NCI-H1694 treated with DMSO at 0.1 percent for 48 hours (cell line): ENCODE data around the gene DENND5A.
"Not testable (repeated sequence)": the region's sequence is repeated elsewhere in the genome, so short reads cannot be mapped to it uniquely, and the experiment has no call there.

Experiments
- DNase-seq: peaks from one replicate; lab custom pipeline; 2025; lab: John Stamatoyannopoulos, UW

Gene DENND5A

DNA sequence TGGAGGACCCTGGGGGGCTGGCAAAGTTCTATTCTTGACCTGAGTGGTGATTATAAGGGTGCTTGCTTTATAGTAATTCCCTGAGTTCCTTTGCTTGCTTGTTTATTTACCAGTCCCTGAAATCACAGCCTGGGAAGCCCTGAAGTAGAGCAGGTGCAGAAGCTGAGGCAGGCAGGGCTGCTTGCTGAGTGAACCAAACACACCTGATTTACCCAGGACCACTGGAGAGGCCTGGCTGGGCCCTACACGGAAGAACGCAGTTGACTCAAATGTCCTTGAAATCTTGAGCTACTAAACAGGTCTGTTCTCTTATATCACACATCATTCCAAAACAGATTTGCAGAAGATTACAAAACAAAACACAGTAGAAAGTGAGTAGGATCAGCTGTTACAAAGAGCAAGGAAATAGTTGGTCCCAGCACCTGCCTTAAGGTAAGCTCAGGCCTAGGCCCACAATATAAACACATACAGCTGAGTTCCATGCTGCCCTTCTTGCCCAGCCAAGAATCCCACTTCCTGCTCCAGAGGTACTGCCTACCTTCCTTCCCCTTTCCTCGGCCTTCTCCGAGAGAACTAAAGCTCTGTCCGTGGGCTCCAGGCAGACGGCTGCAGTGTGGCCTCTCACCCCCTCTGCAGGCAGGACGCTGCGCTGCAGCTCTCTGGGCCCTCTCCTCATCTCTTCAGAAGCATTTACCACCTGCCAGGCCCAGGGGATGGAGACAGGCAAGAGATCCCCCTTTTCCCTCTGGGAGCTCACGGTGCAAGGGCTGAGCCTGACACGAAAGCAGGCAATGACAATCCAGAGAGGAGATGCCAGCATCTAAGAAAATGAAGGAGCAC lies 127.6 kb downstream of the DENND5A start:
- DNase-seq: peak; percentile 53

GRCh38 chr11:9136741-9137140 lies 128.4 kb downstream of the DENND5A start:
- DNase-seq: no peak

GRCh38 chr11:9133956-9134355 lies 131.2 kb downstream of the DENND5A start:
- no peak for DNase-seq

GRCh38 chr11:9132203-9132878 lies 132.8 kb downstream of the DENND5A start:
- no peak for DNase-seq

- DNase-seq: no peak
These were observed 134.9 kb downstream of the DENND5A start for GRCh38 chr11:9130297-9130696.

DNA sequence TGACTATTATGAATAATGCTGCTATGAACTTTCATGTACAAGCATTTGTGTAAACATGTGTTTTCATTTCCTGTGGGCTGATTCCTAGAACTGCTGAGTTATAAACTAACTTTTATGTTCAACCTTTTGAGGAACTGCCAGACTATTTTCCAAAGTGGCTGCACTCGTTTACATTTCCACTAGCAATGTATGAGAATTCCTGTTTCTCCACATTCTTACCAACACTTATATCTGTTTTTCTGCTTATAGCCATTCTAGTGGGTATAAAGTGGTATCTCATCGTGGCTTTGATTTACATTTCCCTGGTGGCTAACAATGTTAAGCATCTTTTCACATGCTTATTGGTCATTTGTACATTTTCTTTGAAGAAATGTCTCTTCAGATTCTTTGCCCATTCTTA lies 138.5 kb downstream of the DENND5A start:
- DNase-seq: no peak

DNA sequence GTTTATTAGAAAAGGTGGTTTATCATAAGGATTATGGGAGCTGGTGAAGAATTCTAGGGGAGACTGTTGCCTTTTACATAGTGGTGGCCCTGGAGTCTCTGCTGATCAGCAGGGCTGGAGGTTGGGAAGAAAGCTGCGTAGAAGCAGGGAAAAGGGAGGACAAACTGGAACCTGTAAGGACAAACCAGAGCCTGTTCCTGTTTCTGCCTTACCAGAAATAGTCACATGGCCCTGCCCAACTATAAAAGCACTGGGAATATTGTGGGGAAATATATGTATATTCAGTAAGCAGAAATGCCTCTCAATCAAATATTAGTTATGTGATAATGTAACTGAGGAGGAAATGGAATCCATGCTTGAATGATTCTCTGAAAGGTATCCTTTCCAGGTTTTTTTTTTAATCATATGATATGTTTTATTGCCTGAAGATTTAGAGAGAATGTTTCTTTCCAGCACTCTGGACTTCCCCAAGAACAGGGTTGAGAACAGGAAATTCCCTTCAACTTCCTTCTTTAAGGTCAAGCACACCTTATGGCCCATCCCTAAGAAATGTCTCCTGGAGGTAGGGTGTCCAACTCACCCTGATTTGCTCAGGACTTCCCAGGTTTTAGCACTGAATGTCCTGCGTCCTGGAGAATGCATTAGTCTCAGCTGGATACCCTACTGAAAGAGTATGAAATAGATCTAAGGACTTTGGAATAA lies 139.8 kb downstream of the DENND5A start:
- no peak for DNase-seq

GRCh38 chr11:9123595-9124304 lies 141.4 kb downstream of the DENND5A start:
- DNase-seq: no peak

GRCh38 chr11:9121469-9121796 lies 143.7 kb downstream of the DENND5A start:
- no peak for DNase-seq

DNA sequence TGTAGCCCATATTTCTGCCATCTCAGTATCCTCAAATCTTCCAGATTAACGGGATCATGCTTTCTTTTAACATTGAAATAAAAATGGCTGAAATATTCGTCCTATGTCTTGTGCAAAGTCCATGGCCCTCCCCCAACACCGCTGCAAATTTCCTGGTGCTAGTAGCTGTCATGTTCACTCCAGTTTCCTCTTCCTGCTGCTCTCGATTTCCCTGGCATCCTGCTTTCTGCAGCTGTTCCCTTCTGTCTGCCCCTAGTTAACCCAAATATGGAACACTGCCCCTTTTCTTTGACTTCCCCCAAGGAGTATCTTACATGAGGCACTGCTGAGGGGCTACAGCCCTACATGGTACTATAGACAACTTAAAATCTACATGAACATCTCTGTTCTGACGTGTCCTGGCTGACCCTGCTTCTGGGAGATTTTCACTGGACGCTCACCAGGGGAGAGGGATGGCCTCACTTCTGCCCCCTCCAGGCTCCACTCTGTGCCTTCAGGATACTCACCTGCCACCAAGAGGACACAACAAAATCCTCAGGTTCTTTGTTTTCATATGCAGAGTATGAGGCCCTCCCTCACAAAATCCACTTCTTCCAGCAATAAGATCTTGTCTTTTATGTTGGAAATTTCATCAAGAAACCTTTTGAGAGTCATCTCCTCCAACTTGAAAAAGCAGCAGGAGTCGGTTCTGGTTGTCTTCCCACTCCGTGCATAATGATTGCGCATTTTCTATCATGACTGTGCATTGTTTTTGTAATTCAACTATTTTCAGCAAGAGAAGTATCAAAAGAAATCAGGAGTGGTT lies 144.3 kb downstream of the DENND5A start:
- DNase-seq: no peak

- no peak for DNase-seq
These were observed 146.9 kb downstream of the DENND5A start for GRCh38 chr11:9118277-9118676.

DNA sequence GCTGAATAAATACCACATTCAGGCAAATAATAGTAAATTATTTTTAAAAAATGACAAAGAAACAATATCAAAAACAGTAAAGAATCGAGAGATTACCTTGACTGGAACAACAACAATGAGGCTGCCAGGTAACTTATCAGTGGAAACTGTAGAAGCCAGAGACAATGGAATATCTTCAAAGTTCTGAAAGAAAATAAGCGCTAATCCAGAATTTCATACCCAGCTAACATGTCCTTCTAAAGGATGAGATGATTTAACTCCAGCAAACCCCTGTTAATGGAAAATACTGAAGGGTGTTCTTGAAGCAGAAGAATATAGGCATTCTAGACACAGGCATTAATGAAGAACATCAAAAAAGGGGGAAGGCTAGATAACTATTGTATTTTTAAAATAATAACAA lies 153.1 kb downstream of the DENND5A start:
- DNase-seq: no peak

- no peak for DNase-seq
These were observed 155.1 kb downstream of the DENND5A start for GRCh38 chr11:9109858-9110731.

GRCh38 chr11:9104580-9104979 lies 160.6 kb downstream of the DENND5A start:
- no peak for DNase-seq

DNA sequence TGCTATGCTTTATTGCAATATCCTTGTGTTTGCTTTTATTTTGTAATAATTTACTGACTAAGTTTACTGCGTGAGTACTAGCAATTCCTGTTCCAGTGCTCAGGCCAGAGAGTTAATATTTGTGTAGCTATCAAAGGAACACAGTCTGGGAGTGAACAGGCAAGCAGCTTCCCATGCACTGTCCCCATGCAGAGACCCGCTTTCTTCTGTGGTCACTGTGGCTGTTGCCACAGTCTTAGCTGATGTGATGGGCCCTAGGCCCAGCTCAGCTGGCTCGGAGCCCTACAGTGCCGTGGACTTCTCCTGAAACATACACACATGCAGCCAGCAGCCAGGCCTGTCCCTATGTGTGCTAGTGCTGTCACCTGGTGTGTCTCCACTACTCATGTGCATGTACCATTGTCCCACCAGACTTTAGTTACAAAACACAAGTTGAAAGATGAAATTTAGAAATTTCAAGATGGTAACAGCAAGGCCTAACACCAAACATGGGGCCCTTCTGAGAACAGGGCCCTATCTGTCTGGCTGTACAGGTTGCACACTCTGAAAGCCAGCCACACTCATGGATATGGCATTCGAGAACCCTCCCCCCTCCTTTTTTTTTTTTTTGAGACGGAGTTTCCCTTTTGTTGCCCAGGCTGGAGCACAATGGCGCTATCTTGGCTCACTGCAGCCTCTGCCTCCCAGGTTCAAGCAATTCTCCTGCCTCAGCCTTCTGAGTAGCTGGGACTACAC lies 161.4 kb downstream of the DENND5A start:
- DNase-seq: no peak

DNA sequence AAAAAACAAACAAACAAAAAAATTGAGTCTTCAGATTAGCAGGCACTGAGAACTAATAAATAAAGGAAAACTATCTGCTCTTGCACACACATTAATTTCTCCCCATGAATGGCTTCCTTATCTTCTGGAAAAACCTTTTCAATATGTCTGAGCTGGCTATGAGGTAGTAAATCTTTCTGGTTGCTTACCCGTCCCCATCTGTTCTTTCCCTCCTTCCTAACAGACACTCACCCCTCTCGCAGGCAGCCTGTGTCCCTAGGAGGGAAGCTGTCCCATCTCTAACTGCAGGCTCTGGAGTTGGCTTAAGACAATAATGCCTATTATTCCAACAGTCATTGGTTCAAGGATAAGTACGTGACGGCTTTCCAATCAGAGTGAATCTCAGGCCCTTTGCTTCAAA lies 165.5 kb downstream of the DENND5A start:
- no peak for DNase-seq

GRCh38 chr11:9098455-9098854 lies 166.7 kb downstream of the DENND5A start:
- not testable (repeated sequence) for DNase-seq

GRCh38 chr11:9097186-9097943 lies 167.8 kb downstream of the DENND5A start:
- DNase-seq: not testable (repeated sequence)

DNA sequence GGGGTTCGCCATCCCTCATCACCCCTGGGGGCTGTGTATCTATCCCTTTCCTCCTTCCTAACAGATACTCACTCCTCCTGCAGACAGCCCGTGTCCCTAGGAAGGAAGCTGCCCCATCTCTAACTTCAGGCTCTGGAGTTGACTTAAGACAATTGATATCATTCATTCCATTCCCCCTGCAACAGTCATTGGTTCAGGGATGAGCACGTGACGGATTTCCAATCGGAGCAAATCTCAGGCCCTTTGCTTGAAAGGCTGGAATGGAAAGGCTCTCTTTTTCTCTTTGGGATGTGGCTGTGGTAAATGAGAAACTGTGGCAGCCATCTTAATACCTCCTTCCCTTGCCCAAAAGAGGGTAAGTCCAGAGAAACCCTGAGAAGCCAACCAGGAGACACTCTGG lies 168.7 kb downstream of the DENND5A start:
- DNase-seq: no peak
